Uterus (tissue), 4 donors: ENCODE data around the gene MED29. TPM values are rescaled to one million over a fixed set of nuclear protein-coding genes. Genes with fewer than 3 reads are reported as not detected.

Source experiments
- DNase-seq, 2 donors: peaks; one replicate each; pipeline ENCODE4 v3.0.0-alpha.2; 2019 to 2020
- H3K27ac ChIP-seq, 2 donors: fragments of 200-600 bp; sonication (generic); 1 replicate in 1 of 2; 2 replicates in 1 of 2; pipeline ENCODE4 v1.5.1; 2016 to 2018
- H3K27me3 ChIP-seq, 2 donors: fragments of 200-600 bp; sonication (generic); one replicate each; pipeline ENCODE4 v1.5.1; 2018 to 2019; ENCODE audit warnings: control low read depth in 1 of 2
- H3K36me3 ChIP-seq, 2 donors: fragments of 200-600 bp; sonication (generic); one replicate each; pipeline ENCODE4 v1.5.1; 2019; ENCODE audit warnings: control low read depth in 1 of 2
- H3K4me1 ChIP-seq, 2 donors: fragments of 200-600 bp; sonication (generic); one replicate each; pipeline ENCODE4 v1.5.1; 2018 to 2019; ENCODE audit warnings: control low read depth in 1 of 2
- H3K4me3 ChIP-seq, 2 donors: fragments of 200-600 bp; sonication (generic); 1 replicate in 1 of 2; 2 replicates in 1 of 2; pipeline ENCODE4 v1.5.1; 2018 to 2019; ENCODE audit warnings: mild to moderate bottlenecking in 1 of 2
- H3K9me3 ChIP-seq, 2 donors: fragments of 200-600 bp; sonication (generic); one replicate each; pipeline ENCODE4 v1.5.1; 2019; ENCODE audit warnings: control low read depth in 1 of 2
- CTCF ChIP-seq, 4 experiments: fragments of 200-600 bp in 2 of 4; fragments of 450-650 bp in 2 of 4; sonication (generic) in 2 of 4; IDR thresholded peaks; one replicate each; pipeline ENCODE4 v1.5.1; 2016 to 2019; ENCODE audit warnings: antibody characterized with exemption in 4 of 4, mild to moderate bottlenecking in 2 of 4, moderate library complexity in 1 of 4
- POLR2A ChIP-seq, 2 donors: fragments of 450-650 bp; IDR thresholded peaks; one replicate each; pipeline ENCODE4 v1.6.1; 2016; ENCODE audit warnings: antibody characterized with exemption in 2 of 2, mild to moderate bottlenecking in 1 of 2, moderate library complexity in 1 of 2
- intact Hi-C: fragments of 100-400 bp; cut with DNase I; formaldehyde crosslinking; loops from one replicate; pipeline ENCODE4 v1.15.1; 2023; ENCODE audit warnings: low total_unique reads
- total RNA-seq, 4 donors: library from RNA; depleted of rRNA in 3 of 4; stranded (reverse); fragments of >200 nt in 3 of 4; gene quantifications; one replicate each; pipeline versions ENCODE4 v1.1.0 to v1.2.4, GENCODE V29; 2014 to 2023
- donor health status: DM: yes; HTN: yes; CAD: no.

The MED29 gene
- total RNA-seq, 4 donors from 2014 or later: 15.6 to 282 (median 40.8) TPM

- Histone ChIP-seq H3K9me3 (no peaks in the 10 kb centered on the region), H3K36me3 (no peaks in the 10 kb centered on the region), H3K4me1 (peaks cover 16 to 17% of the 10 kb centered on the region in 2 donors), H3K27me3 (no peaks in the 10 kb centered on the region), H3K27ac (peak overlapping the region; percentile 99 to 100), H3K4me3 (peak overlapping the region; percentile 47 to 53)
- TF ChIP-seq CTCF (IDR thresholded peaks at IDR 0.05): peak in 1 of 4 experiments; percentile 10
- TF ChIP-seq POLR2A (IDR thresholded peaks at IDR 0.05): peak; percentile 12 to 62
- intact Hi-C loops: no loop called here
- DNase-seq: peak; percentile 94 to 98
Measured at GRCh38 chr19:39402346-39403300, 11.4 kb downstream of the MED29 start.

GRCh38 chr19:39403331-39404312, 12.4 kb downstream of the MED29 start:
- Histone ChIP-seq H3K27me3 (no peaks in the 10 kb centered on the region), H3K4me3 (peak overlapping the region; percentile 47 to 53), H3K9me3 (no peaks in the 10 kb centered on the region), H3K36me3 (no peaks in the 10 kb centered on the region), H3K27ac (peak overlapping the region; percentile 99 to 100), H3K4me1 (peaks cover 9 to 12% of the 10 kb centered on the region in 2 donors)
- intact Hi-C loops: no loop called here
- DNase-seq: peak; percentile 100
- TF ChIP-seq POLR2A (IDR thresholded peaks at IDR 0.05) (peak; percentile 64 to 76), CTCF (IDR thresholded peaks at IDR 0.05) (peak in 1 of 4 experiments; percentile 24)

- no peaks in the 10 kb centered on the region for H3K36me3 ChIP-seq
- H3K4me3 ChIP-seq: peak overlapping the region in 1 of 2 donors; percentile 83
- intact Hi-C loops: no loop called here
- H3K4me1 ChIP-seq: peaks cover 9 to 12% of the 10 kb centered on the region in 2 donors
- peak overlapping the region; percentile 99 to 100 for H3K27ac ChIP-seq
- H3K27me3 ChIP-seq: no peaks in the 10 kb centered on the region
- peak in 1 of 2 donors; percentile 38 for DNase-seq
- no peaks in the 10 kb centered on the region for H3K9me3 ChIP-seq
- TF ChIP-seq CTCF (IDR thresholded peaks at IDR 0.05): no peak
Measured at GRCh38 chr19:39405261-39405957, 14.2 kb downstream of the MED29 start.

DNA sequence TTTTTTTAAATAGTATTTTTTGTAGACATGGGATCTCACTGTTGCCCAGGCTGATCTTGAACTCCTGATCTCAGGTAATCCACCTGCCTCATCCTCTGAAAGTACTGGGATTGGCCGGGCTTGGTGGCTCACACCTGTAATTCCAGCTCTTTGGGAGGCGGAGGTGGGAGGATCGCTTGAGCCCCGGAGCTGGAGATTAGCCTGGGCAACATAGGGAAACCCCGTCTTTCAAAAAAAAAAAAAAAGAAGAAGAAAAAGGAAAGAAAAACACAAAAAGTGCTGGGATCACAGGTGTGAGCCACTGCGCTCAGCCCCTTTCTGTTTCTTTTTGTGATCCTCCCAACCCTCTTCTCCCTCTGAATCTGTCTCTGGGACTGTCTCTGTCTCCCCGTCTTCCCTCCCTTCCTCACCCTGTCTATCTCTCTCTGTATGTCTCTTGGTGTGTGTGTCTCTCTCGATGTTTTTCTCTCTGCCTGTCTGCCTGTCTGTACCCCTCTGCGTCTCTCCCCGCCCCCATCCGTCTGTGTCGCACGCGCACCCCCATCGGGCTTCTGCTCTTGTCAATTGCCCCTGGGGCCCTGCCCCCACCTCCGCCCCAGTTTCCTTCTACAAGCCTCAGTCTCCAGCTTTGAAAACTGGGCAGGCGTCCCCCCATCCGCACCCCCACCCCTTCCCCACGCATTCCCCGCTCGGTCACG, 14.9 kb downstream of the MED29 start:
- peaks cover 9 to 12% of the 10 kb centered on the region in 2 donors for H3K4me1 ChIP-seq
- peak overlapping the region; percentile 83 to 98 for H3K4me3 ChIP-seq
- H3K36me3 ChIP-seq: no peaks in the 10 kb centered on the region
- H3K27ac ChIP-seq: peak overlapping the region; percentile 99 to 100
- H3K27me3 ChIP-seq: no peaks in the 10 kb centered on the region
- intact Hi-C loops: no loop called here
- TF ChIP-seq POLR2A (IDR thresholded peaks at IDR 0.05) (no peak), CTCF (IDR thresholded peaks at IDR 0.05) (no peak)
- DNase-seq: no peak
- no peaks in the 10 kb centered on the region for H3K9me3 ChIP-seq
